Mesendoderm (in vitro differentiated cells): ENCODE results near the gene PFKFB4.
"Not testable (repeated sequence)": the region's sequence is repeated elsewhere in the genome, so short reads cannot be mapped to it uniquely, and the experiment has no call there.

Experiments used
- DNase-seq: peaks from one replicate; pipeline ENCODE4 v3.0.0; 2013
- H2AK5ac ChIP-seq: 2 replicates; pipeline ENCODE4 v1.6.1; 2013; ENCODE audit warnings: low read length, inconsistent platforms
- H2BK120ac ChIP-seq: 2 replicates; pipeline ENCODE4 v1.6.1; 2013; ENCODE audit warnings: low read depth, mild to moderate bottlenecking, low read length, moderate library complexity, mixed read lengths
- H2BK15ac ChIP-seq: replicated peaks from 2 replicates; pipeline ENCODE4 v1.6.1; 2013; ENCODE audit warnings: low read depth, mild to moderate bottlenecking, moderate library complexity
- H2BK5ac ChIP-seq: 2 replicates; pipeline ENCODE4 v1.6.1; 2013; ENCODE audit warnings: low read length, inconsistent platforms
- H3K18ac ChIP-seq: 2 replicates; pipeline ENCODE4 v1.6.1; 2013; ENCODE audit warnings: mild to moderate bottlenecking, low read length, mixed read lengths
- H3K23ac ChIP-seq: one replicate; pipeline ENCODE4 v1.6.1; 2013; ENCODE audit warnings: low read length
- H3K27ac ChIP-seq: 2 replicates; pipeline ENCODE4 v1.5.1; 2013; ENCODE audit warnings: low read depth, mild to moderate bottlenecking, inconsistent platforms, low read length, moderate library complexity
- H3K27me3 ChIP-seq: 2 replicates; pipeline ENCODE4 v1.6.1; 2013; ENCODE audit warnings: low read length, control low read depth, mild to moderate bottlenecking, inconsistent platforms; ENCODE audit not compliant: insufficient read depth, poor library complexity
- H3K36me3 ChIP-seq: 2 replicates; pipeline ENCODE4 v1.6.1; 2013; ENCODE audit warnings: low read length, inconsistent platforms; ENCODE audit not compliant: control insufficient read depth, insufficient read depth
- H3K4ac ChIP-seq: one replicate; pipeline ENCODE4 v1.6.1; 2013; ENCODE audit warnings: low read depth, mild to moderate bottlenecking, low read length, moderate library complexity
- H3K4me1 ChIP-seq: 2 replicates; pipeline ENCODE4 v1.6.1; 2013; ENCODE audit warnings: low read depth, low read length, inconsistent platforms; ENCODE audit not compliant: control insufficient read depth
- H3K4me2 ChIP-seq: 2 replicates; pipeline ENCODE4 v1.6.1; 2013; ENCODE audit warnings: low read length
- H3K4me3 ChIP-seq: 2 replicates; pipeline ENCODE4 v1.5.1; 2013; ENCODE audit warnings: mild to moderate bottlenecking, low read length
- H3K56ac ChIP-seq: one replicate; pipeline ENCODE4 v1.6.1; 2013; ENCODE audit warnings: low read length
- H3K79me1 ChIP-seq: 2 replicates; pipeline ENCODE4 v1.6.1; 2013; ENCODE audit warnings: low read length, inconsistent platforms
- H3K79me2 ChIP-seq: 2 replicates; pipeline ENCODE4 v1.6.1; 2013; ENCODE audit warnings: mild to moderate bottlenecking, low read length; ENCODE audit not compliant: control insufficient read depth, insufficient read depth
- H3K9ac ChIP-seq: 2 replicates; pipeline ENCODE4 v1.6.1; 2013; ENCODE audit warnings: low read length, inconsistent platforms
- H4K5ac ChIP-seq: one replicate; pipeline ENCODE4 v1.6.1; 2013; ENCODE audit warnings: low read length
- H4K8ac ChIP-seq: one replicate; pipeline ENCODE4 v1.6.1; 2013; ENCODE audit warnings: low read depth, mild to moderate bottlenecking, control low read depth, low read length, moderate library complexity
- WGBS: extraction: QIAGEN DNeasy Blood & Tissue Kit; methylation state at CpG from one replicate; pipeline ENCODE4 v1.1.7; 2013; ENCODE audit warnings: low lambda C conversion rate, missing lambda C conversion rate; ENCODE audit not compliant: insufficient coverage; ENCODE audit errors: extremely low coverage; 5-methylcytosine and 5-hydroxymethylcytosine counted together

PFKFB4 gene

DNA sequence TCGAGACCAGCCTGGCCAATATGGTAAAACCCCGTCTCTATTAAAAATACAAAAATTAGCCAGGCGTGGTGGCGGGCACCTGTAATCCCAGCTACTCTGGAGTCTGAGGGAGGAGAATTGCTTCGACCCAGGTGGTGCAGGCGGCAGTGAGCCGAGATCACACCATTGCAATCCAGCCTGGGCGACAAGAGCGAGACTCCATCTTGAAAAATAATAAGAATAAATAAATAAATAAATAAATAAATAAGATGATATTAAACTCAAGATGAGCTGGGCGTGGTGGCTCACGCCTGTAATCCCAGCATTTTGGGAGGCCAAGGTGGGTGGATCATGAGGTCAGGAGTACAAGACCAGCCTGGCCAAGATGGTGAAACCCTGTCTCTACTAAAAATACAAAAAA, 75.7 kb downstream of the PFKFB4 start:
- H2AK5ac ChIP-seq, H3K18ac ChIP-seq, H3K27ac ChIP-seq, H3K27me3 ChIP-seq, H2BK5ac ChIP-seq, H3K4ac ChIP-seq, H3K56ac ChIP-seq, H3K79me2 ChIP-seq, H4K8ac ChIP-seq, H3K9ac ChIP-seq, H2BK120ac ChIP-seq, H3K23ac ChIP-seq, H3K36me3 ChIP-seq, DNase-seq, H3K4me1 ChIP-seq, H4K5ac ChIP-seq, H3K79me1 ChIP-seq, H3K4me3 ChIP-seq, H3K4me2 ChIP-seq, H2BK15ac ChIP-seq: not testable (repeated sequence)
- WGBS = no CpG with 5 or more reads among the region's 11 CpGs

DNA sequence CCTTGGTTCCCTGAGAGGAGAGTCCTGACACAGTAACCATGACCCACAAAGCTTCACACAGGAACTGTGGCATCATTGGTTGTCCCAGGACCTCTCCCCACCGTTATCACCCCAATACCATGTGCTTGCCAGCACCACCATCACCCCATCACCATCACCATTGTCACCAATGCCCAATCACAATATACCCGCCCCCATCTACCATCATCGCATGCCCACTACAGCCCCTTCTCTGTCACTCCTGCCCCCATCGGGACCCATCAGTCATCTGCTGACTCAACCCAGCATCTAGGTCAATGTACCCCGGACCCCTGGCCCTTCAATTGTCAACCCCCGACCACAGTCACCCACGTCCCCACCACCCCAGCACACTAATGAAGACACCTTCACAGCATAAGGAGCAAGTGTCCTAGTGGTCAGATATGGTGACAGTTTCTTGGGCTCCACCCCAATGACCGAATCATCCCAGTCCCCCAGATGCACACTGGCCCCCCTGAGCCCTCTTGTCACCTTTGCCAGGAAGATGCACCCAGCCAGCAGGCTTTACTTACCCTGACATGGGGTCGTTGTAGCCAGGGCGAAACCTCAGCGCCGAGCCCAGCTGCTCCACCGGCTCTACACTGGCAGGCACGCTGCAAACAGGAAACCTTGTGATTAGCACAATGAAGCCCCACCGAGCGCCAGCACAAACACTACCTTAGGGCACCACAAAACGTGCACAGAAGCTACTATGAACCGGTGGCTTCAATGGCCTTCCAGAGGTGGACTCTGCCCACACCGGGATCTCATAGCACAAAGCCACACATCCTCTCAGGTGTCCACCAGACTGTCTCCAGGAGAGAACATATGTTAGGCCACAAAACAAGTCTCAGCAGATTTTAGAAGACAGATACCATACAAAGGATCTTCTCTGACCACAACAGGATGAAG, 77.7 kb downstream of the PFKFB4 start:
- no peak overlapping the region for H2AK5ac ChIP-seq
- WGBS = no CpG with 5 or more reads among the region's 19 CpGs

DNA sequence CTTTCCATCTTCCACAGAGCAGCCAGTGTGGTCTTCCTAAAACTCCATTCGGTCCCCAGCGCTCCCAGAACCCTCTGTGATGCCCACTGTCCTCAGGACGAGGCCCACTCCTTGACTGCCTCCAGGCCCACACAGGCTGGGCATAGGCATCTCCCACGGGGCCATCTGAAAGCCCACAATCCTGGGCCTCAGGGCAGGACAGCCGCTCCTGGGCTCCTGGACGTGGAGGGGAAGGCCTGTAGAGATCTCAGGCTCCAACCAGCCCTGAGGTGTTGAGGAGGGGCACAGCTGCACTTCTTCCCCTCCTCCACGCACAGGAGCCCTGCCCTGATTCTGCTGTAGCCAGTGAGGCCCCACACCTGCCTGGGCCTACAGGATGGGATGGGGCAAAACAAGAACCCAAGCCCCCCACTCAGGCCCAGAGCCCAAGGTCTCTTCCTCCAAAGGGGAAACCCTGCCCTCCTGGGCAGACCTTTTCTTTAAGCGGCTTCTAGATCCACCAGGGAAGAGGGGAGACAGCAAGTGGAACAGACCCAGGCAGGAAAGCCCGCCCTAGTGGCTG, 78.6 kb downstream of the PFKFB4 start:
- H4K8ac ChIP-seq = no peak overlapping the region
- H3K27me3 ChIP-seq = no peaks in the 10 kb centered on the region
- H2BK5ac ChIP-seq = no peak overlapping the region
- no peak overlapping the region for H3K27ac ChIP-seq
- no peak overlapping the region for H3K18ac ChIP-seq
- H2BK15ac ChIP-seq = no peak overlapping the region
- H3K79me2 ChIP-seq = no peaks in the 10 kb centered on the region
- no CpG with 5 or more reads among the region's 9 CpGs for WGBS
- H2AK5ac ChIP-seq = no peak overlapping the region
- no peaks in the 10 kb centered on the region for H3K36me3 ChIP-seq
- peaks cover 9% of the 10 kb centered on the region for H3K4me1 ChIP-seq
- H3K23ac ChIP-seq = no peak overlapping the region
- no peak overlapping the region for H3K56ac ChIP-seq
- no peak for DNase-seq
- no peak overlapping the region for H3K4ac ChIP-seq
- no peak overlapping the region for H3K4me3 ChIP-seq
- H3K79me1 ChIP-seq = no peaks in the 10 kb centered on the region
- H2BK120ac ChIP-seq = no peak overlapping the region
- H3K9ac ChIP-seq = no peak overlapping the region
- no peak overlapping the region for H4K5ac ChIP-seq
- no peak overlapping the region for H3K4me2 ChIP-seq

More for the DNA sequence above, 77.7 kb downstream of the PFKFB4 start:
- DNase-seq = no peak
- Histone ChIP-seq H3K36me3 (no peaks in the 10 kb centered on the region), H3K4me3 (no peak overlapping the region), H2BK5ac (no peak overlapping the region), H3K18ac (no peak overlapping the region), H3K4me1 (peaks cover 6% of the 10 kb centered on the region), H3K9ac (no peak overlapping the region), H3K79me1 (no peaks in the 10 kb centered on the region), H3K27ac (no peak overlapping the region), H4K8ac (no peak overlapping the region), H3K4ac (no peak overlapping the region), H3K79me2 (no peaks in the 10 kb centered on the region), H3K23ac (no peak overlapping the region), H3K27me3 (no peaks in the 10 kb centered on the region), H2BK15ac (no peak overlapping the region), H3K56ac (no peak overlapping the region), H4K5ac (no peak overlapping the region), H3K4me2 (no peak overlapping the region), H2BK120ac (no peak overlapping the region)

DNA sequence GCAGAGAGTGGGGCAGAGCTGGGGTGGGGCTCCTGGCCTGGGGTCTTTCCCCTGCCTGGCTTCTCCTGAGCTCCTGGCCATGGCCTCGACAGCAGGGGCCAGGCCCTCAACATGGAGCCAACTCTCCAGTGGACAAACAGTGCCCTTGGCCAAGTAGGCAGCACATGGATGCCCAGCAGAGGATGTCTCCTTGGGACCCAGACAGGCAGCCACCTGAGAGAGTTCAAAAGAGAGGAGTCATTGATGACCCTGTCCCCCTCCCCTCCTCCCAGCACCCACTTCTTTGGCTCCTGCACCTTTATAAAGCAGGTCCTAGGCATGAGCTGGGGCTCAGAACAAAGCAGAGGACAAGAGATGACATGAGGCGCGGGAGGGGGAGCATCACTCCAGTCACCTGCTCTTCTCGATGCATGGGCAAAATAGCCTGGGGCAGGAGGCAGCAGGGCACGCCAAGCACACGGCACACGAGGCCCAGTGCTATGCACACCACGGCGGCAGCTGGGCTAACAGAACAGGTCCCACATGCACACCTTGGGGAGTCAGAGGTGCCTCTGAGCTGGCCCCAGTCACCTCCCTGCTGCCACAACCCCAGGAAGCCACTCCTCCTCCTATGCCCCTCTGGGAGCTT, 80.1 kb downstream of the PFKFB4 start:
- Histone ChIP-seq H3K27me3 (no peaks in the 10 kb centered on the region), H3K4me3 (no peak overlapping the region), H3K23ac (no peak overlapping the region), H3K9ac (no peak overlapping the region), H3K79me2 (no peaks in the 10 kb centered on the region), H2BK15ac (no peak overlapping the region), H4K5ac (no peak overlapping the region), H3K56ac (no peak overlapping the region), H2BK120ac (no peak overlapping the region), H3K4me1 (peaks cover 9% of the 10 kb centered on the region), H3K27ac (no peak overlapping the region), H2BK5ac (no peak overlapping the region), H2AK5ac (no peak overlapping the region), H3K79me1 (no peaks in the 10 kb centered on the region), H4K8ac (no peak overlapping the region), H3K18ac (no peak overlapping the region), H3K36me3 (no peaks in the 10 kb centered on the region), H3K4ac (no peak overlapping the region), H3K4me2 (no peak overlapping the region)
- DNase-seq = no peak
- WGBS = no CpG with 5 or more reads among the region's 9 CpGs

DNA sequence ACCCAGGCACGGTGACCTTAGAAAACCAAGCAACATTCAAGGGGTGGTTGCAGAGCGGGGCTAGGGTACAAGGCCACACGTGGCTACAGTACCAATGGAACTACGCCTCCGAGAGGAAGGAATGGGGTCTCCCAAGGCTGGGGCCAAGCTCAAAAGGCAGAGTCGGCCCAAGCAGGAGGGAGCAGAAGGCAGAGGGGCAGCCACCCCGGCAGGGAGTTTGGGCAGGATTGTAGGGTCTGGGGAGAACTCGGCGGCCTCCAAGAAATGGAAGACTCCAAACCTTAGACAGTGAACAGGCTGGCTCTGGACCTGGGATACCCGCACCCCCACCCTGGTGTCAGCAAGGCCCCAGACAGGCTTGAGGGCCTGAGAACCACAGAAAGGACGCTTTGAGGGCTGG, 81.4 kb downstream of the PFKFB4 start:
- Histone ChIP-seq H3K4me2 (no peak overlapping the region), H3K4me3 (no peak overlapping the region), H2BK15ac (no peak overlapping the region), H2AK5ac (no peak overlapping the region), H4K8ac (no peak overlapping the region), H3K4me1 (peaks cover 9% of the 10 kb centered on the region), H4K5ac (no peak overlapping the region), H3K23ac (no peak overlapping the region), H3K36me3 (no peaks in the 10 kb centered on the region), H2BK120ac (no peak overlapping the region), H3K9ac (no peak overlapping the region), H3K27ac (no peak overlapping the region), H3K18ac (peak overlapping the region; percentile 12), H3K79me1 (peaks cover 2% of the 10 kb centered on the region), H3K27me3 (no peaks in the 10 kb centered on the region), H3K4ac (peak overlapping the region; percentile 6), H3K79me2 (no peaks in the 10 kb centered on the region), H3K56ac (peak overlapping the region; percentile 79), H2BK5ac (no peak overlapping the region)
- WGBS = no CpG with 5 or more reads among the region's 11 CpGs
- no peak for DNase-seq
